ENCODE data around the gene CREG2. TPM values are rescaled to one million over a fixed set of nuclear protein-coding genes. Genes with fewer than 3 reads are reported as not detected.

The CREG2 gene
- total RNA-seq, 4 donors from 2014 or later, result 0.04 to 0.54 TPM; not detected in 2

- Histone ChIP-seq H3K9me3 (no peaks in the 10 kb centered on the region), H3K4me3 (peak within 1 kb of the TSS; percentile 81 to 99), H3K4me1 (peaks cover 0 to 53% (median 18%) of the 10 kb centered on the region in 3 donors), H3K27ac (peak within 1 kb of the TSS; percentile 62 to 91 (median 86)), H3K27me3 (no peaks in the 10 kb centered on the region), H3K36me3 (no peaks in the 10 kb centered on the region)
- TF ChIP-seq POLR2A (IDR thresholded peaks at IDR 0.05) (peak; percentile 91), EP300 (IDR thresholded peaks at IDR 0.05) (no peak), POLR2AphosphoS5 (IDR thresholded peaks at IDR 0.05) (peak; percentile 88)
- TF ChIP-seq, protein P1, sequence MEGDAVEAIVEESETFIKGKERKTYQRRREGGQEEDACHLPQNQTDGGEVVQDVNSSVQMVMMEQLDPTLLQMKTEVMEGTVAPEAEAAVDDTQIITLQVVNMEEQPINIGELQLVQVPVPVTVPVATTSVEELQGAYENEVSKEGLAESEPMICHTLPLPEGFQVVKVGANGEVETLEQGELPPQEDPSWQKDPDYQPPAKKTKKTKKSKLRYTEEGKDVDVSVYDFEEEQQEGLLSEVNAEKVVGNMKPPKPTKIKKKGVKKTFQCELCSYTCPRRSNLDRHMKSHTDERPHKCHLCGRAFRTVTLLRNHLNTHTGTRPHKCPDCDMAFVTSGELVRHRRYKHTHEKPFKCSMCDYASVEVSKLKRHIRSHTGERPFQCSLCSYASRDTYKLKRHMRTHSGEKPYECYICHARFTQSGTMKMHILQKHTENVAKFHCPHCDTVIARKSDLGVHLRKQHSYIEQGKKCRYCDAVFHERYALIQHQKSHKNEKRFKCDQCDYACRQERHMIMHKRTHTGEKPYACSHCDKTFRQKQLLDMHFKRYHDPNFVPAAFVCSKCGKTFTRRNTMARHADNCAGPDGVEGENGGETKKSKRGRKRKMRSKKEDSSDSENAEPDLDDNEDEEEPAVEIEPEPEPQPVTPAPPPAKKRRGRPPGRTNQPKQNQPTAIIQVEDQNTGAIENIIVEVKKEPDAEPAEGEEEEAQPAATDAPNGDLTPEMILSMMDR (IDR thresholded peaks at IDR 0.05), result peak in 2 of 4 experiments; percentile 46 to 47
- peak; percentile 96 for ATAC-seq
- 17 to 41% methylated on average over 5 to 9 of the region's 76 CpGs for WGBS, 2 donors (ENCODE audit: low coverage in 1 of 2)
Measured at GRCh38 chr2:101308432-101309210, 78.7 kb downstream of the CREG2 start, which contains the start of gene RNF149. Gene RNF149 (minus strand): TSS chr2:101308701. CDS start chr2:101308588, 113 bp downstream.

DNA sequence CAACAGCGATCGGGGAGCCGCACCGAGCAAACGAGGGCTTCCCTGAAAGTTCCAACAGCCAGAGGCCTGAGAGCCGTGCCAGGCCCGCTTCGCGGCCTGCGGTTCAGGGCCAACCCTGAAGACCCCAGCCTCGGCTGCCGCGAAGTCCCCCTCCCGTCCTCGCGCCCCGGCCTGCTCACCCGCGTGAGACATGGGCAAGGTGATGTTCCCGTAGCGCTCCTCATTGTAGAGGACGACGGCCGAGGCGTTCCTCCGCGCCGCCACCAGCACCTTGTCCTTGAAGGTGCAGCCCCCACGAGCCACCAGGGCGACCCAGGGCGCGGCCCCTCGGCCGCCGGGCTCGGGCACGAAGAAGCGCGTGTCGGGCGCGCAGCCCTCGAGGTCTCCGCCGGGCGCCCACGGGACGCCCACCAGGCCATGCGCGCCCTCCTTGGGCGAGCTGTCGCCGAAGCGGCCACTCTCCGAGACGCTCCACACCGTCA lies 79.3 kb downstream of the CREG2 start:
- no peak for ATAC-seq
- WGBS, 2 donors (ENCODE audit: low coverage in 1 of 2), result 0% methylated on average over 3 of the region's 57 CpGs; no CpG with 5 or more reads in 1 of the 2 donors
- H3K27ac ChIP-seq, result peak overlapping the region; percentile 62 to 91 (median 86)
- no peaks in the 10 kb centered on the region for H3K27me3 ChIP-seq
- no peaks in the 10 kb centered on the region for H3K9me3 ChIP-seq
- peak overlapping the region; percentile 81 to 99 for H3K4me3 ChIP-seq
- H3K36me3 ChIP-seq, result no peaks in the 10 kb centered on the region
- TF ChIP-seq, protein P1 (IDR thresholded peaks at IDR 0.05), result no peak
- TF ChIP-seq EP300 (IDR thresholded peaks at IDR 0.05) (no peak), POLR2A (IDR thresholded peaks at IDR 0.05) (no peak), POLR2AphosphoS5 (IDR thresholded peaks at IDR 0.05) (no peak)
- peaks cover 0 to 59% (median 18%) of the 10 kb centered on the region in 3 donors for H3K4me1 ChIP-seq

DNA sequence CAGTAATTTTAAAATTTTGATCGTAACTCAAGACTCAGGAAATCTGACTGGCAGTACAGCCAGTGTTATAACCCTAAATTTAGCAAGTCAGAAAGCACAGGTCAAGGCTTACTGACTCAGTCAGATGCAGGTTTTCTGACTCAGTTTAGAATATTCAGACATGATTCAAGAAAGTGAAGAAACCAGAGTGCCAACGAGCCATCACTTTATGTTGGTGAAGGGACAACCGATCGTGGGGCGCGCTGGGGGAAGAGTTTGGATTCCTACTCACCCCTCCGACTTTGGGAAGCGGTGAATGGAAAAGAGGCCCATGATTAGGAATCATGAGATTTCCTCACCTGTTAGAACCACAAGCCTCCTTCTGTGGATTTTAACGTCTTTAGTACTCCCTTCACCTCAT lies 79.8 kb downstream of the CREG2 start:
- WGBS, 2 donors (ENCODE audit: low coverage in 1 of 2), result 26 to 57% methylated on average over 7 to 9 of the region's 9 CpGs
- H3K9me3 ChIP-seq, result no peaks in the 10 kb centered on the region
- H3K27me3 ChIP-seq, result no peaks in the 10 kb centered on the region
- peak overlapping the region; percentile 62 to 91 (median 86) for H3K27ac ChIP-seq
- no peak for ATAC-seq
- no peaks in the 10 kb centered on the region for H3K36me3 ChIP-seq
- peaks cover 0 to 64% (median 18%) of the 10 kb centered on the region in 3 donors for H3K4me1 ChIP-seq
- TF ChIP-seq, protein P1 (IDR thresholded peaks at IDR 0.05), result no peak
- no peak for TF ChIP-seq POLR2A (IDR thresholded peaks at IDR 0.05)
- TF ChIP-seq EP300 (IDR thresholded peaks at IDR 0.05), result no peak
- no peak for TF ChIP-seq POLR2AphosphoS5 (IDR thresholded peaks at IDR 0.05)
- H3K4me3 ChIP-seq, result peak overlapping the region; percentile 81 to 99

- Histone ChIP-seq H3K4me1 (peaks cover 0 to 75% (median 18%) of the 10 kb centered on the region in 3 donors), H3K9me3 (no peaks in the 10 kb centered on the region), H3K4me3 (peak overlapping the region; percentile 81 to 99), H3K27ac (peak overlapping the region in 3 of 4 donors; percentile 86 to 91 (median 86)), H3K27me3 (no peaks in the 10 kb centered on the region), H3K36me3 (no peaks in the 10 kb centered on the region)
- no peak for ATAC-seq
- WGBS, 2 donors (ENCODE audit: low coverage in 1 of 2), result 52 to 64% methylated on average over 5 to 7 of the region's 7 CpGs
- no peak for TF ChIP-seq POLR2AphosphoS5 (IDR thresholded peaks at IDR 0.05)
- no peak for TF ChIP-seq EP300 (IDR thresholded peaks at IDR 0.05)
- TF ChIP-seq POLR2A (IDR thresholded peaks at IDR 0.05), result no peak
- TF ChIP-seq, protein P1 (IDR thresholded peaks at IDR 0.05), result no peak
Measured at GRCh38 chr2:101306410-101306809, 80.9 kb downstream of the CREG2 start.
